ENCODE results near the gene HCRTR1.

Gene HCRTR1

GRCh38 chr1:31617218-31617915 lies at the start of gene HCRTR1:
TSS of gene HCRTR1 (plus strand) at chr1:31617689. CDS start at chr1:31619193, 1,504 bp downstream.
- no peak for DNase-seq

DNA sequence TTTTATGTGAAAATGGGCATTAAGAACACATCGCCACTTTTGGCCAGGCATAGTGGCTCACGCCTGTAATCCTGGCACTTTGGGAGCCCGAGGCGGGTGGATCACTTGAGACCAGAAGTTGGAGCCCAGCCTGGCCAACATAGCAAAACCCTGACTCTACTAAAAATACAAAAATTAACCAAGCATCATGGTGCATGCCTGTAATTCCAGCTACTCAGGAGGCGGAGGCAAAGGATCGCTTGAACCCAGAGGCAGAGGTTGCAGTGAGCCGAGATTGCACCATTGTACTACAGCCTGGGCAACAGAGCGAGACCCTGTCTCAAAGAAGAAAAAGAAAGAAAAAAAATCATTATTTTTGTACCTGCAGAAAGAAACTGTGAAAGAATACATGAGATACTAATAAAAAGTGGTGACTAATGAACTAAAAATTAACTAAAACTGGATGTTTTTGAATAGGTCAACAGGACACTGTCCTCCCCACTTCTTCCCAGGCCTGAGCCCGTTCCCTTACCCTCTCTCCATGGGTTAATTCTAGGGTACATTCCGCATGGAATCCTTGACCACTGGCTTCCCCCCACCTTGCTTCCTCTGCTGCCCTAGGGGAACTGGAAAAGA lies 49.4 kb upstream of the HCRTR1 start:
- DNase-seq, result no peak

- no peak for DNase-seq
Observed at GRCh38 chr1:31568895-31569595, 48.4 kb upstream of the HCRTR1 start.

DNA sequence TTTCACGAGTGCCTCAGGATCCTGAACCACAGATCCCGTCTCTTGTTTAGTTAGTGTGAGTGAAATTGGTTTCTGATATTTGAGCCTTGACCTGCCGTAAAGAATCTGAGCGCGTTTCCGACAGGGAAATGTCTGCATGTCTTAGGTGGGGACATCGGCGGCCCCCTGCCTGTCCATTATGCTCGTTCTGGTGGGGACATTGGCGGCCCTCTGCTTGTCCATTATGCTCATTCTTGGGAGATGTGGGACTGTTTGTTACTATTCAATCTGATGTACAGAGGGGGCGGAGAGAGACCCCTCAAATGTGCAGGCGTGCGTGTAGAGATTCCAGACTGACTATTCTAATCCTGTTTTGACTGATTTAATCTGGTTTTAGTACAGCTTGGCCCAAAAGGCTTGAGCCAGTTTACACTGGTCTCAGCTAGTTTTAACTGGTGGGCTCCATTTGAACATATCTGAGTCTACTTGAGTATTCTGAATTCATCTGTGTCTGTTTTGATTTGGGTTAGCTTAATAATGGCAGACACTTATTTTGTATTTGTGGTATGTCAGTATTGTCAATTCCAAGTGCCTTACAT lies 47.8 kb upstream of the HCRTR1 start:
- DNase-seq, result no peak

DNA sequence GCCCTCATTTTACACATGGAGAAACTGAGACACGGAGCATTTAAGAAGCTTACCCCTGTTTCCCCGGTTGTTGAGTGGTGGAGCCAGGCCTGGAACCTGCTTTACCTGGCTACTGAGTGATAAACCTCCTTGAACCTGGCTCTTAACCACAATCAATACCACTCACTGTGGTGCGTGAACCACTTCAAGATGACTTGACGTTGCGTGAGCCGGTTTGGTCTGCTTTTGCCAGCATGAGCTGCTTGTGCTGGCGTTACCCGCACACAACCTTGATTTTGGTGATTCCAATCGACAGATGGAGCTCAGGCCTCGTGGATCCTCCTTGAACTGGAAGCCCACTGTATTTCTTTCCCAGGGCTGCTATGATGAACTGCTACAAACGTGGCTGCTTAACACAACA lies 47.3 kb upstream of the HCRTR1 start:
- no peak for DNase-seq

DNA sequence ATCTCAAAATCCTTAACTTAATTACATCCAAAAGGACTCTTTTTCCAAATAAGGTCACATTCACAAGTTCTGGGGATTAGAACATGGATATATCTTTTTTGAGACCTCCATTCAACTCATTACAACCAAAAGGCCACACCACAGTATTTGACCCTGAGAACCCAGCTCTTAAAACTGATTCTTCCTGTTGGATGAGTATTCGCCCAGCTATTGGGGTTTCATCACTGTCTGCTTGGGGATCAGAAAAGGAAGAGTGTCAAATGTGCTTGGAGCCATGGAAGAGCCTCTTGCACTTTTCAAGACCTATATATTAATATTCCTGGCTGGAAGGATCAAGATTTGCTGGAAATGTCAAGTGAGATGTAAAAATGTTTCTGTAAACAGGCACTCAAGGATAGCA lies 46.6 kb upstream of the HCRTR1 start:
- DNase-seq, result no peak

- no peak for DNase-seq
Observed at GRCh38 chr1:31571340-31572295, 45.9 kb upstream of the HCRTR1 start.

- DNase-seq, result no peak
Observed at GRCh38 chr1:31572323-31573104, 45.0 kb upstream of the HCRTR1 start.

GRCh38 chr1:31573261-31573660 lies 44.2 kb upstream of the HCRTR1 start:
- no peak for DNase-seq

GRCh38 chr1:31574749-31575368 lies 42.6 kb upstream of the HCRTR1 start:
- no peak for DNase-seq

- peak; percentile 30 for DNase-seq
Observed at GRCh38 chr1:31575369-31576140, 41.9 kb upstream of the HCRTR1 start.

GRCh38 chr1:31576201-31576669 lies 41.3 kb upstream of the HCRTR1 start, which contains the start of gene TINAGL1:
TSS of gene TINAGL1 (plus strand) at chr1:31576515. CDS start at chr1:31577149, 634 bp downstream.
- no peak for DNase-seq

DNA sequence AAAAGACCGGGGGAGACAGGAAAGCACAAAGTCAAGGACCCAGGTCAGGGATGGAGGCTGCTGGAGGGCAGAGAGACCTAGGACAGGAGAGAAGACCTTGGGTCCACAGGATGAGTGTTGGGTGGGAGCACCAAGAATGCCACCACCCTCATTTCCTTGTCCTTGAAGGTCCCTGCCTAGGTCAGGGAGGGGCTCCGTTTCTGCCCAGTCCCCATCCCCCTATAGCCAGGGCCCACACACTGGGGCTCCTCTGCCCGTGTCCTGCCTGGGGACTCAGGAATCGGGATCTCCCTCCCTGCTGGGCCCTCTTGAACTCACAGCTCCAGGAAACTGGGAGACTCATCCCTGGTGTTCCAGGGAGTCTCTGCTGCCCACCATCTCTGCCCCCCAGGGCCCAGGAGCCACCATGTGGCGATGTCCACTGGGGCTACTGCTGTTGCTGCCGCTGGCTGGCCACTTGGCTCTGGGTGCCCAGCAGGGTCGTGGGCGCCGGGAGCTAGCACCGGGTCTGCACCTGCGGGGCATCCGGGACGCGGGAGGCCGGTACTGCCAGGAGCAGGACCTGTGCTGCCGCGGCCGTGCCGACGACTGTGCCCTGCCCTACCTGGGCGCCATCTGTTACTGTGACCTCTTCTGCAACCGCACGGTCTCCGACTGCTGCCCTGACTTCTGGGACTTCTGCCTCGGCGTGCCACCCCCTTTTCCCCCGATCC lies 40.6 kb upstream of the HCRTR1 start:
- DNase-seq, result no peak

- no peak for DNase-seq
Observed at GRCh38 chr1:31577515-31578192, 39.8 kb upstream of the HCRTR1 start.

DNA sequence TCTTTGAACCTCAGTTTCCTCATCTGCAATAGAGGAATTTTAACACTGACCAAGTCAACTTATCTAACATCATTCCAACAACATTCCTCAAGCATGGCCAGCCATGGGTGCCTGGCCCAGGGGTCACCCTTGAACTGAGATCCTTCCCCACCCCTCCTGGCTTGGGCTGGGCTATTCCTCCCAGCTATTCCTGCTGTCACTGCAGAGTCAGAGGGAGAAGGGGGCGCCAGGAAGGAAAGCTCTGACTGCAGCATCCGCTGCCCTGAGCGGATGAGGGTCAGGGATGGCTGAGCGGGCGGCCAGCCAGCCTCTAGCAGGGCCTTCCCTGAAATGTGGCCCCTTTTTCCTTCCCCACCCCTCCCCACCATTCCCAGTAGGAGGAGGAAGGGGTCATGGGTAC lies 38.1 kb upstream of the HCRTR1 start:
- no peak for DNase-seq

DNA sequence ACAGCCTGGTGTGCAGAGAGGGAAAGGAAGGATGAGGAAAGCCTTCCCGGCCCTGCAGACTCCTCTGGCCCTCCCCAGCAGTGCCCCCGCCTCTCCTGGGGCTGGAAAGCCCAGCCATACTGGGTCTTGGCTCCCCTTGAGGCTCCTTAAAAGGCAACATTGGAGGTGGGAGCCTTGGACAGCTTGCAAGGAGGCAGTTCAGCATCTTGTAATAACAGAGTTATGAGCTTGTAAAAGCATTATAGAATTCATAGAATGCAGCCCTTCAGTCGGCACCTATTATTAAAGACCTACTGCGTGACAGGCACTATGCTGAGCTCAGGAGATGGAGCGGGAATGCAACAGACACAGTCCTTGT lies 37.0 kb upstream of the HCRTR1 start:
- DNase-seq, result no peak

GRCh38 chr1:31580891-31581603 lies 36.4 kb upstream of the HCRTR1 start:
- no peak for DNase-seq

Data from NCI-H2029 (cell line).